Esophagus muscularis mucosa (tissue), 3 donors: Measurements from ENCODE around the gene OAT.

Experiments used
- CTCF ChIP-seq, 3 experiments: fragments of 200-600 bp in 2 of 3; fragments of 450-650 bp in 1 of 3; sonication (generic) in 2 of 3; IDR thresholded peaks; one replicate each; pipeline ENCODE4 v1.5.1; 2017 to 2019; ENCODE audit warnings: antibody characterized with exemption in 3 of 3, mild to moderate bottlenecking in 2 of 3, moderate library complexity in 1 of 3
- POLR2A ChIP-seq: fragments of 450-650 bp; IDR thresholded peaks from one replicate; pipeline ENCODE4 v1.6.1; 2017; ENCODE audit warnings: antibody characterized with exemption, moderate library complexity, mild to moderate bottlenecking, low read depth

GRCh38 chr10:124467165-124467564 is 48.4 kb upstream of the OAT start:
- TF ChIP-seq CTCF (IDR thresholded peaks at IDR 0.05): no peak
- TF ChIP-seq POLR2A: no peak
